Measurements from ENCODE around the gene SLC35E1. TPM values are rescaled to one million over a fixed set of nuclear protein-coding genes. Genes with fewer than 3 reads are reported as not detected.

The SLC35E1 gene
- total RNA-seq, 1 experiment from 2014 or later = 28.5 TPM

GRCh38 chr19:16589917-16590316 is 17.7 kb upstream of the SLC35E1 start:
- Mint-ChIP-seq H3K27ac (no peak overlapping the region; the same call in 1 of the 2 replicates), H3K9me3 (no peaks in the 10 kb centered on the region), H3K4me3 (no peak overlapping the region), H3K36me3 (no peaks in the 10 kb centered on the region), H3K4me1 (peaks cover 59% of the 10 kb centered on the region), H3K27me3 (ENCODE audit: low read depth) (no peaks in the 10 kb centered on the region)
- CTCF ChIA-PET = interaction anchor here (1.2 kb wide), 1 partner anchor 62 kb away, joined by 3 read pairs; no protein-coding TSS in a partner anchor
- DNase-seq (ENCODE audit: low spot score) (no peak), ATAC-seq (no peak)
- TF ChIP-seq NR3C1 (CRISPR knock-in tag; conservative IDR thresholded peaks at IDR 0.05; ENCODE audit: low read depth) (no peak), ZNF317 (CRISPR knock-in tag; IDR thresholded peaks at IDR 0.05; ENCODE audit: borderline replicate concordance, low read depth) (no peak), SOX15 (CRISPR knock-in tag; IDR thresholded peaks at IDR 0.05) (no peak), NFE2L1 (CRISPR knock-in tag; IDR thresholded peaks at IDR 0.05) (no peak), ZNF263 (CRISPR knock-in tag; IDR thresholded peaks at IDR 0.05; ENCODE audit: low read depth) (no peak), KAT7 (CRISPR knock-in tag; IDR thresholded peaks at IDR 0.05; ENCODE audit: borderline replicate concordance) (no peak), ZNF219 (CRISPR knock-in tag; IDR thresholded peaks at IDR 0.05; ENCODE audit: borderline replicate concordance) (no peak), ZNF416 (CRISPR knock-in tag; IDR thresholded peaks at IDR 0.05) (no peak), TEAD4 (CRISPR knock-in tag; IDR thresholded peaks at IDR 0.05) (no peak), TEAD1 (CRISPR knock-in tag; IDR thresholded peaks at IDR 0.05) (no peak), ATF6 (CRISPR knock-in tag; IDR thresholded peaks at IDR 0.05) (no peak), ETV6 (CRISPR knock-in tag; IDR thresholded peaks at IDR 0.05) (no peak), NR1H2 (CRISPR knock-in tag; IDR thresholded peaks at IDR 0.05) (no peak), TCF7 (CRISPR knock-in tag; IDR thresholded peaks at IDR 0.05; ENCODE audit: low read depth) (no peak)
- TF ChIP-seq, protein P1, sequence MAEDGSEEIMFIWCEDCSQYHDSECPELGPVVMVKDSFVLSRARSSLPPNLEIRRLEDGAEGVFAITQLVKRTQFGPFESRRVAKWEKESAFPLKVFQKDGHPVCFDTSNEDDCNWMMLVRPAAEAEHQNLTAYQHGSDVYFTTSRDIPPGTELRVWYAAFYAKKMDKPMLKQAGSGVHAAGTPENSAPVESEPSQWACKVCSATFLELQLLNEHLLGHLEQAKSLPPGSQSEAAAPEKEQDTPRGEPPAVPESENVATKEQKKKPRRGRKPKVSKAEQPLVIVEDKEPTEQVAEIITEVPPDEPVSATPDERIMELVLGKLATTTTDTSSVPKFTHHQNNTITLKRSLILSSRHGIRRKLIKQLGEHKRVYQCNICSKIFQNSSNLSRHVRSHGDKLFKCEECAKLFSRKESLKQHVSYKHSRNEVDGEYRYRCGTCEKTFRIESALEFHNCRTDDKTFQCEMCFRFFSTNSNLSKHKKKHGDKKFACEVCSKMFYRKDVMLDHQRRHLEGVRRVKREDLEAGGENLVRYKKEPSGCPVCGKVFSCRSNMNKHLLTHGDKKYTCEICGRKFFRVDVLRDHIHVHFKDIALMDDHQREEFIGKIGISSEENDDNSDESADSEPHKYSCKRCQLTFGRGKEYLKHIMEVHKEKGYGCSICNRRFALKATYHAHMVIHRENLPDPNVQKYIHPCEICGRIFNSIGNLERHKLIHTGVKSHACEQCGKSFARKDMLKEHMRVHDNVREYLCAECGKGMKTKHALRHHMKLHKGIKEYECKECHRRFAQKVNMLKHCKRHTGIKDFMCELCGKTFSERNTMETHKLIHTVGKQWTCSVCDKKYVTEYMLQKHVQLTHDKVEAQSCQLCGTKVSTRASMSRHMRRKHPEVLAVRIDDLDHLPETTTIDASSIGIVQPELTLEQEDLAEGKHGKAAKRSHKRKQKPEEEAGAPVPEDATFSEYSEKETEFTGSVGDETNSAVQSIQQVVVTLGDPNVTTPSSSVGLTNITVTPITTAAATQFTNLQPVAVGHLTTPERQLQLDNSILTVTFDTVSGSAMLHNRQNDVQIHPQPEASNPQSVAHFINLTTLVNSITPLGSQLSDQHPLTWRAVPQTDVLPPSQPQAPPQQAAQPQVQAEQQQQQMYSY (CRISPR knock-in tag; IDR thresholded peaks at IDR 0.05) = no peak
- TF ChIP-seq, protein P2, sequence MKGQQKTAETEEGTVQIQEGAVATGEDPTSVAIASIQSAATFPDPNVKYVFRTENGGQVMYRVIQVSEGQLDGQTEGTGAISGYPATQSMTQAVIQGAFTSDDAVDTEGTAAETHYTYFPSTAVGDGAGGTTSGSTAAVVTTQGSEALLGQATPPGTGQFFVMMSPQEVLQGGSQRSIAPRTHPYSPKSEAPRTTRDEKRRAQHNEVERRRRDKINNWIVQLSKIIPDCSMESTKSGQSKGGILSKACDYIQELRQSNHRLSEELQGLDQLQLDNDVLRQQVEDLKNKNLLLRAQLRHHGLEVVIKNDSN (CRISPR knock-in tag; IDR thresholded peaks at IDR 0.05) = no peak
- TF ChIP-seq, protein P3, sequence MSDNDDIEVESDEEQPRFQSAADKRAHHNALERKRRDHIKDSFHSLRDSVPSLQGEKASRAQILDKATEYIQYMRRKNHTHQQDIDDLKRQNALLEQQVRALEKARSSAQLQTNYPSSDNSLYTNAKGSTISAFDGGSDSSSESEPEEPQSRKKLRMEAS (CRISPR knock-in tag; IDR thresholded peaks at IDR 0.05) = no peak
- TF ChIP-seq, protein P4, sequence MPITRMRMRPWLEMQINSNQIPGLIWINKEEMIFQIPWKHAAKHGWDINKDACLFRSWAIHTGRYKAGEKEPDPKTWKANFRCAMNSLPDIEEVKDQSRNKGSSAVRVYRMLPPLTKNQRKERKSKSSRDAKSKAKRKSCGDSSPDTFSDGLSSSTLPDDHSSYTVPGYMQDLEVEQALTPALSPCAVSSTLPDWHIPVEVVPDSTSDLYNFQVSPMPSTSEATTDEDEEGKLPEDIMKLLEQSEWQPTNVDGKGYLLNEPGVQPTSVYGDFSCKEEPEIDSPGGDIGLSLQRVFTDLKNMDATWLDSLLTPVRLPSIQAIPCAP (CRISPR knock-in tag; IDR thresholded peaks at IDR 0.05) = no peak
- TF ChIP-seq, protein P5, sequence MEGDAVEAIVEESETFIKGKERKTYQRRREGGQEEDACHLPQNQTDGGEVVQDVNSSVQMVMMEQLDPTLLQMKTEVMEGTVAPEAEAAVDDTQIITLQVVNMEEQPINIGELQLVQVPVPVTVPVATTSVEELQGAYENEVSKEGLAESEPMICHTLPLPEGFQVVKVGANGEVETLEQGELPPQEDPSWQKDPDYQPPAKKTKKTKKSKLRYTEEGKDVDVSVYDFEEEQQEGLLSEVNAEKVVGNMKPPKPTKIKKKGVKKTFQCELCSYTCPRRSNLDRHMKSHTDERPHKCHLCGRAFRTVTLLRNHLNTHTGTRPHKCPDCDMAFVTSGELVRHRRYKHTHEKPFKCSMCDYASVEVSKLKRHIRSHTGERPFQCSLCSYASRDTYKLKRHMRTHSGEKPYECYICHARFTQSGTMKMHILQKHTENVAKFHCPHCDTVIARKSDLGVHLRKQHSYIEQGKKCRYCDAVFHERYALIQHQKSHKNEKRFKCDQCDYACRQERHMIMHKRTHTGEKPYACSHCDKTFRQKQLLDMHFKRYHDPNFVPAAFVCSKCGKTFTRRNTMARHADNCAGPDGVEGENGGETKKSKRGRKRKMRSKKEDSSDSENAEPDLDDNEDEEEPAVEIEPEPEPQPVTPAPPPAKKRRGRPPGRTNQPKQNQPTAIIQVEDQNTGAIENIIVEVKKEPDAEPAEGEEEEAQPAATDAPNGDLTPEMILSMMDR (IDR thresholded peaks at IDR 0.05) = no peak
- POLR2A ChIA-PET = interaction anchor here (0.8 kb wide), 1 partner anchor 27 kb away, joined by 3 read pairs; no protein-coding TSS in a partner anchor
